GM13976 (cell line): ENCODE measurements around the gene ASXL1.

Source experiments
- DNase-seq: peaks from one replicate; pipeline ENCODE4 v3.0.0; 2012; ENCODE audit warnings: low spot score
- CTCF ChIP-seq: IDR thresholded peaks from 2 replicates; pipeline ENCODE4 v1.5.1; 2012; ENCODE audit warnings: borderline replicate concordance, mild to moderate bottlenecking; ENCODE audit not compliant: insufficient read depth; ENCODE audit errors: extremely low read depth, missing control alignments, control extremely low read depth
- in situ Hi-C: fragments of 300-500 bp; cut with MboI; formaldehyde crosslinking; loops from one replicate; pipeline ENCODE4 v1.12.0; 2022; ENCODE audit warnings: low sequenced_read_pairs, mixed read lengths, inconsistent platforms; ENCODE audit not compliant: unreplicated experiment

ASXL1 gene

GRCh38 chr20:32466739-32467505 lies 108.8 kb downstream of the ASXL1 start:
- in situ Hi-C loops = no loop called here
- DNase-seq = no peak
- TF ChIP-seq CTCF = no peak

- in situ Hi-C loops = no loop called here
- DNase-seq = no peak
- no peak for TF ChIP-seq CTCF
These were observed 109.6 kb downstream of the ASXL1 start for GRCh38 chr20:32467506-32468312.

- no peak for TF ChIP-seq CTCF
- DNase-seq = no peak
- in situ Hi-C loops = no loop called here
These were observed 110.1 kb downstream of the ASXL1 start for GRCh38 chr20:32468313-32468640.

GRCh38 chr20:32468860-32469259 lies 110.7 kb downstream of the ASXL1 start:
- in situ Hi-C loops = no loop called here

GRCh38 chr20:32470025-32470861 lies 112.1 kb downstream of the ASXL1 start:
- TF ChIP-seq CTCF = no peak

More at GRCh38 chr20:32468860-32469259, 110.7 kb downstream of the ASXL1 start:
- no peak for TF ChIP-seq CTCF
- no peak for DNase-seq

GRCh38 chr20:32470940-32471339 lies 112.8 kb downstream of the ASXL1 start:
- in situ Hi-C loops = no loop called here
- no peak for DNase-seq

More at GRCh38 chr20:32470025-32470861, 112.1 kb downstream of the ASXL1 start:
- no peak for DNase-seq
- in situ Hi-C loops = no loop called here

More at GRCh38 chr20:32470940-32471339, 112.8 kb downstream of the ASXL1 start:
- TF ChIP-seq CTCF = no peak
